Measurements from ENCODE around the gene ANKS1A.

DNA sequence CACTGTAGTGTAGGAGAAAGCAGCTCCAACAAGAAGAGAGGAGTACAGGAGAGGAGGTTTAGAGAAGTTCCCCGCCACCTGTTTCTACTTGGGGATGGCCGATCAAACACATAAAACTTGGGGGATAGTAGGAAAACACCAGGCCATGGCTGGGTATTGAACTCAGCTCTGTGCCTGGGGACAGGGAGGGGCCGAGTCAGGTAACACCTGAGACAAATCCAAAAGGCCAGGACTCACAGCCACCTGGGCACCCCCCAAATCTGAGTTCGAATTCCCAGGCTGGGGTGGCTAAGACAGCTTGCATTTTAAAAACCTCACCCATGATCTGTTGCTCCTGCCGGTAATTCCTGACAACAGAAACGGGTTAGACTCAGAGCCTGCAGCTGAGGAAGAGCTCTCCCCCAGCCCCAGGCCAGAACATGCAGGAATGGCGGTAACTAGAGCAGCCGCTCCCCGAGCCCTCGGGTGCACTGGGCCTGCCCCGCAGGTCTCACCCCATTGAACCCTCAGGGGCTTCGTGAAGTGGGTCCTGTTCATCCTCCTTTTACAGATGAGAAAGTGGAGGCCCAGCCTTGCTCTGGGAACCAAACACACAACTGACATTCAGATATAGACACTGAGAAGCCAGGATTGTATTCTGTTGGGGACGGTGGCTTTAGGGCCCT, 191.1 kb downstream of the ANKS1A start:
- TF ChIP-seq JUND (IDR thresholded peaks at IDR 0.05): no peak
- TF ChIP-seq SIN3A (IDR thresholded peaks at IDR 0.05; ENCODE audit: borderline replicate concordance, low read depth, low read length): no peak
- TF ChIP-seq, protein P1, sequence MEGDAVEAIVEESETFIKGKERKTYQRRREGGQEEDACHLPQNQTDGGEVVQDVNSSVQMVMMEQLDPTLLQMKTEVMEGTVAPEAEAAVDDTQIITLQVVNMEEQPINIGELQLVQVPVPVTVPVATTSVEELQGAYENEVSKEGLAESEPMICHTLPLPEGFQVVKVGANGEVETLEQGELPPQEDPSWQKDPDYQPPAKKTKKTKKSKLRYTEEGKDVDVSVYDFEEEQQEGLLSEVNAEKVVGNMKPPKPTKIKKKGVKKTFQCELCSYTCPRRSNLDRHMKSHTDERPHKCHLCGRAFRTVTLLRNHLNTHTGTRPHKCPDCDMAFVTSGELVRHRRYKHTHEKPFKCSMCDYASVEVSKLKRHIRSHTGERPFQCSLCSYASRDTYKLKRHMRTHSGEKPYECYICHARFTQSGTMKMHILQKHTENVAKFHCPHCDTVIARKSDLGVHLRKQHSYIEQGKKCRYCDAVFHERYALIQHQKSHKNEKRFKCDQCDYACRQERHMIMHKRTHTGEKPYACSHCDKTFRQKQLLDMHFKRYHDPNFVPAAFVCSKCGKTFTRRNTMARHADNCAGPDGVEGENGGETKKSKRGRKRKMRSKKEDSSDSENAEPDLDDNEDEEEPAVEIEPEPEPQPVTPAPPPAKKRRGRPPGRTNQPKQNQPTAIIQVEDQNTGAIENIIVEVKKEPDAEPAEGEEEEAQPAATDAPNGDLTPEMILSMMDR (IDR thresholded peaks at IDR 0.05): no peak
- no peak for TF ChIP-seq RAD21 (IDR thresholded peaks at IDR 0.05; ENCODE audit: low read length)
- TF ChIP-seq, protein P2, sequence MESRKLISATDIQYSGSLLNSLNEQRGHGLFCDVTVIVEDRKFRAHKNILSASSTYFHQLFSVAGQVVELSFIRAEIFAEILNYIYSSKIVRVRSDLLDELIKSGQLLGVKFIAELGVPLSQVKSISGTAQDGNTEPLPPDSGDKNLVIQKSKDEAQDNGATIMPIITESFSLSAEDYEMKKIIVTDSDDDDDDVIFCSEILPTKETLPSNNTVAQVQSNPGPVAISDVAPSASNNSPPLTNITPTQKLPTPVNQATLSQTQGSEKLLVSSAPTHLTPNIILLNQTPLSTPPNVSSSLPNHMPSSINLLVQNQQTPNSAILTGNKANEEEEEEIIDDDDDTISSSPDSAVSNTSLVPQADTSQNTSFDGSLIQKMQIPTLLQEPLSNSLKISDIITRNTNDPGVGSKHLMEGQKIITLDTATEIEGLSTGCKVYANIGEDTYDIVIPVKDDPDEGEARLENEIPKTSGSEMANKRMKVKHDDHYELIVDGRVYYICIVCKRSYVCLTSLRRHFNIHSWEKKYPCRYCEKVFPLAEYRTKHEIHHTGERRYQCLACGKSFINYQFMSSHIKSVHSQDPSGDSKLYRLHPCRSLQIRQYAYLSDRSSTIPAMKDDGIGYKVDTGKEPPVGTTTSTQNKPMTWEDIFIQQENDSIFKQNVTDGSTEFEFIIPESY (IDR thresholded peaks at IDR 0.05; ENCODE audit: borderline replicate concordance, low read depth): no peak
- TF ChIP-seq, protein P3, sequence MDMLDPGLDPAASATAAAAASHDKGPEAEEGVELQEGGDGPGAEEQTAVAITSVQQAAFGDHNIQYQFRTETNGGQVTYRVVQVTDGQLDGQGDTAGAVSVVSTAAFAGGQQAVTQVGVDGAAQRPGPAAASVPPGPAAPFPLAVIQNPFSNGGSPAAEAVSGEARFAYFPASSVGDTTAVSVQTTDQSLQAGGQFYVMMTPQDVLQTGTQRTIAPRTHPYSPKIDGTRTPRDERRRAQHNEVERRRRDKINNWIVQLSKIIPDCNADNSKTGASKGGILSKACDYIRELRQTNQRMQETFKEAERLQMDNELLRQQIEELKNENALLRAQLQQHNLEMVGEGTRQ (IDR thresholded peaks at IDR 0.05; ENCODE audit: borderline replicate concordance, low read depth, low read length): no peak
- TF ChIP-seq CHD2 (IDR thresholded peaks at IDR 0.05; ENCODE audit: low read length, partially characterized antibody): no peak
- TF ChIP-seq FOXJ3 (CRISPR knock-in tag; IDR thresholded peaks at IDR 0.05): no peak
- no peak for TF ChIP-seq MXI1 (IDR thresholded peaks at IDR 0.05; ENCODE audit: low read depth, low read length)
- no peak for TF ChIP-seq POLR2AphosphoS5 (IDR thresholded peaks at IDR 0.05; ENCODE audit: low read depth, low read length)
- TF ChIP-seq, protein P4, sequence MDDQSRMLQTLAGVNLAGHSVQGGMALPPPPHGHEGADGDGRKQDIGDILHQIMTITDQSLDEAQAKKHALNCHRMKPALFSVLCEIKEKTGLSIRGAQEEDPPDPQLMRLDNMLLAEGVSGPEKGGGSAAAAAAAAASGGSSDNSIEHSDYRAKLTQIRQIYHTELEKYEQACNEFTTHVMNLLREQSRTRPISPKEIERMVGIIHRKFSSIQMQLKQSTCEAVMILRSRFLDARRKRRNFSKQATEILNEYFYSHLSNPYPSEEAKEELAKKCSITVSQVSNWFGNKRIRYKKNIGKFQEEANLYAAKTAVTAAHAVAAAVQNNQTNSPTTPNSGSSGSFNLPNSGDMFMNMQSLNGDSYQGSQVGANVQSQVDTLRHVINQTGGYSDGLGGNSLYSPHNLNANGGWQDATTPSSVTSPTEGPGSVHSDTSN (IDR thresholded peaks at IDR 0.05): no peak
